Choroid plexus epithelial cell (primary cell): Measurements from ENCODE around the gene CAD.

Source experiments
- DNase-seq: peaks from one replicate; pipeline ENCODE4 v3.0.0-alpha.2; 2010; ENCODE audit warnings: low read depth
- H3K4me3 ChIP-seq: 2 replicates; pipeline ENCODE4 v1.5.1; 2011; ENCODE audit warnings: low read depth, mild to moderate bottlenecking, control low read depth, low read length, moderate library complexity
- TF ChIP-seq, protein P1 (sequence below): conservative IDR thresholded peaks from 2 replicates; pipeline ENCODE4 v1.5.1; 2011; ENCODE audit warnings: low read depth, mild to moderate bottlenecking, control low read depth, inconsistent platforms, low read length, moderate library complexity

CAD gene

GRCh38 chr2:27208486-27209050, 8.6 kb upstream of the CAD start:
- TF ChIP-seq, protein P1, sequence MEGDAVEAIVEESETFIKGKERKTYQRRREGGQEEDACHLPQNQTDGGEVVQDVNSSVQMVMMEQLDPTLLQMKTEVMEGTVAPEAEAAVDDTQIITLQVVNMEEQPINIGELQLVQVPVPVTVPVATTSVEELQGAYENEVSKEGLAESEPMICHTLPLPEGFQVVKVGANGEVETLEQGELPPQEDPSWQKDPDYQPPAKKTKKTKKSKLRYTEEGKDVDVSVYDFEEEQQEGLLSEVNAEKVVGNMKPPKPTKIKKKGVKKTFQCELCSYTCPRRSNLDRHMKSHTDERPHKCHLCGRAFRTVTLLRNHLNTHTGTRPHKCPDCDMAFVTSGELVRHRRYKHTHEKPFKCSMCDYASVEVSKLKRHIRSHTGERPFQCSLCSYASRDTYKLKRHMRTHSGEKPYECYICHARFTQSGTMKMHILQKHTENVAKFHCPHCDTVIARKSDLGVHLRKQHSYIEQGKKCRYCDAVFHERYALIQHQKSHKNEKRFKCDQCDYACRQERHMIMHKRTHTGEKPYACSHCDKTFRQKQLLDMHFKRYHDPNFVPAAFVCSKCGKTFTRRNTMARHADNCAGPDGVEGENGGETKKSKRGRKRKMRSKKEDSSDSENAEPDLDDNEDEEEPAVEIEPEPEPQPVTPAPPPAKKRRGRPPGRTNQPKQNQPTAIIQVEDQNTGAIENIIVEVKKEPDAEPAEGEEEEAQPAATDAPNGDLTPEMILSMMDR, result no peak
- DNase-seq, result no peak
- no peak overlapping the region for H3K4me3 ChIP-seq

DNA sequence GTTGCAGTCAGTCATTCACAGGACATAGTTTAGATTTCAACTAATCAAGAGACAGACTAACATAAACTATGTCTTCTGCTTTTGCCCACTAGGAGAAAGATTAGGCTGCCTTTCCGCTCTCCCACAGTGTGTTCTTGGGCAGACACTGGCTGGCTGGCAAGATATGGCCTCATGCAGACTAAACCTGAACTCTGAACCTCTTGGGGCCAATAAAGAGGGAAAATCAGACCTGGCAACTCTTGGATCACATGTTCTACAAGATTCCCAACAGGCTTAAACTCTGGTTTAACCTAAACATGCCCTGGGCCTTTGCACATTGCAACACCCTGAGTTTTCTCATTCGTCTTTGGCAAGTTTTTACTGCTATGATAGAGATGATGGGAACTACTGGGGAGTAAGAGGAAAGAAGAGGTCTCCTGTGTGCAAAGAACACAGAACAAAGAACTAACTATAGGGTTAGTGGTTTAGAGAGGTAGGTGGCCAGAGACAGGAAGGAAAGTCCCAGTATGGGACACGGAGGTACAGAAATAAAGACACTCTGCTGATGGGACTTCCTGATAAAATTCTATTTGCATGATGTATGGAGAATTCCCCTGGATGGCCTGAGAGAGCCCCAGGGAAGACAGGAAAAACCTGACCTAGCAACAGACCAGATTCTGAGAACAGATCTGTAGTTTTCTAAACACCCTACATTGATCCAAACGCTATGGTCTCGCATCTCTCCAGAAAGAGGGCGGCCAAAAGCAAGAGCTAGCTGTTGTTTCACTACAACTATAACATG, 7.4 kb upstream of the CAD start:
- peak; percentile 24 for DNase-seq
- H3K4me3 ChIP-seq, result no peak overlapping the region
- TF ChIP-seq, protein P1, result peak; percentile 8

- TF ChIP-seq, protein P1, result no peak
- peak overlapping the region; percentile 92 for H3K4me3 ChIP-seq
- no peak for DNase-seq
Measured at GRCh38 chr2:27211241-27211942, 5.8 kb upstream of the CAD start.

- peak; percentile 90 for DNase-seq
- TF ChIP-seq, protein P1, result no peak
Measured at GRCh38 chr2:27211943-27212625, 5.1 kb upstream of the CAD start, which contains the start of the genes ATRAID and SLC5A6. Gene ATRAID, plus strand, starts transcription at chr2:27212041. Its CDS starts 328 bp downstream, at chr2:27212369. Gene SLC5A6, minus strand, starts transcription at chr2:27212268. Its CDS starts 4,618 bp downstream, at chr2:27207650.

DNA sequence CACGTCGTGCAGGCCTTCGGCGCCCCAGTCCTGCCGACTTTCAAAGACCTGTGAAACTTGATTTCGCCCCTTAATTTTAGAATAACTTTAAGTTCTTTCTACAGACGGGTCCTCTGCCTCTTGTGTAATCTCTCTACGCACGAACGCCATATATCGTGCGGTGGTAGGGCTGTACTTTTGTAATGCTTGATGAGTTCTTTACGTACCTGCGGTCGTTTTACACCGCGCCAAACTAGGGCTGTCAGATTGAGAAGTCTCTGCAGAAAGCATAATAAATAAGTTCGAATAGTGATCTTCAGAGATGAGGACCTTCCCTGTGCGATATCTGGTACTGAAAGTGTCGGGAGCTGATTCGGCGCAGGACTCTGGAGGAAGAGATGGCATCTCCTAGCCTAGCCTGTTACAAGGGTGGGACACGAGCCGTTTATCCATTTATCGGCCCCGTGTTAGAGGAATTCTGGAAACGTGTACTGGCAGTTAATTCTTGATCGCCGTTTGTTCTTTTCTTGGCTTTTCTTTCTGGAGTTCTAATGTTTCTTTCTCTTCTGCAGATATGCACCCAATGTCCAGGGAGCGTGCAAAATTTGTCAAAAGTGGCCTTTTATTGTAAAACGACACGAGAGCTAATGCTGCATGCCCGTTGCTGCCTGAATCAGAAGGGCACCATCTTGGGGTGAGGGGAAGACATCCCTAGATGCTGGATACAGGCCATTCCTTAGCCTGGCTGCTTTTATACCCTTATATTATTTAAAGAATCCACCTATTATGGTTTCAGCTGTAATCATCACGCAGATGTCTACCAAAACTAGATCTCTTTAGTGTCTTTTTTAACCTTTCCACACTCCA, 4.3 kb upstream of the CAD start:
- TF ChIP-seq, protein P1, result no peak
- peak; percentile 81 for DNase-seq
- H3K4me3 ChIP-seq, result peak overlapping the region; percentile 92

More at GRCh38 chr2:27211943-27212625, 5.1 kb upstream of the CAD start, which contains the start of the genes ATRAID and SLC5A6:
- H3K4me3 ChIP-seq, result peak within 1 kb of the TSS; percentile 92

GRCh38 chr2:27214941-27215340, 2.2 kb upstream of the CAD start:
- TF ChIP-seq, protein P1, result no peak
- H3K4me3 ChIP-seq, result no peak overlapping the region
- no peak for DNase-seq
